GM06990 (cell line): Measurements from ENCODE around the gene LRRC42.

Experiments
- DNase-seq: peaks from one replicate; pipeline ENCODE4 v3.0.0-alpha.2; 2011; ENCODE audit not compliant: insufficient read length; ENCODE audit errors: extremely low read depth
- H3K27me3 ChIP-seq: replicated peaks from 2 replicates; pipeline ENCODE4 v1.6.0; 2011; ENCODE audit warnings: low read length; ENCODE audit not compliant: control insufficient read depth, insufficient read depth
- H3K36me3 ChIP-seq: 2 replicates; pipeline ENCODE4 v1.5.1; 2011; ENCODE audit warnings: low read length; ENCODE audit not compliant: control insufficient read depth, insufficient read depth
- H3K4me3 ChIP-seq: replicated peaks from 2 replicates; pipeline ENCODE4 v1.5.1; 2011; ENCODE audit warnings: low read depth, mild to moderate bottlenecking, control low read depth, low read length
- TF ChIP-seq, protein P1 (sequence below): IDR thresholded peaks from 2 replicates; pipeline ENCODE4 v1.5.1; 2011; ENCODE audit warnings: low read length, control low read depth, mild to moderate bottlenecking, inconsistent platforms; ENCODE audit not compliant: insufficient read depth, poor library complexity, severe bottlenecking

Gene LRRC42

GRCh38 chr1:53931523-53931922 lies 14.6 kb upstream of the LRRC42 start:
- H3K36me3 ChIP-seq: peaks cover 8% of the 10 kb centered on the region

DNA sequence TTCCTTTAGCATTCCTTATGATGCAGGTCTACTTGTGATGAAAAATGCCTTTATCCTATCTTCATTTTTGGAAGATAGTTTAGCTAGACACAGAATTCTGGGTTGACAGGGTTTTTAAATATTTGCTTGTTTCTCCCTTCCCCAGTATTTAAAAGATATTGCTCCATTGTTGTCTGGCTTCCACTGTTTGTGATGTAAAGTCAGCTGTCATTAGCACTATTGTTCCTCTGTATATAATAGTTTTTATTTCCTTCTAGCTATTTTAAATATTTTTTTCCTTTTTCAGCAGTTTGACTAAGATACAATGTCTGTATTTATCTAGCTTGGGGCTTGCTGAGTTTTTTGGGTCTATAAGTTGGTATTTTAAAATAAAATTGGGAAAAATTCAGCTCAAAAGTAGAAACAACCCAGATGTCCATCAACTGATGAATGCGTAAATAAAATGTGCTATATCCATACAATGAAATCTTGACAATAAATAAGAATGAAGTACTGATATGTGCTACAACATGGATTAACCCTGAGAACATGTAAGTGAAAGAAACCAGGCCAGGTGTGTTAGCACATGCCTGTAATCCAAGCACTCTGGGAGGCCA lies 11.9 kb upstream of the LRRC42 start:
- peaks cover 3% of the 10 kb centered on the region for H3K36me3 ChIP-seq
- H3K27me3 ChIP-seq: no peaks in the 10 kb centered on the region
- TF ChIP-seq, protein P1, sequence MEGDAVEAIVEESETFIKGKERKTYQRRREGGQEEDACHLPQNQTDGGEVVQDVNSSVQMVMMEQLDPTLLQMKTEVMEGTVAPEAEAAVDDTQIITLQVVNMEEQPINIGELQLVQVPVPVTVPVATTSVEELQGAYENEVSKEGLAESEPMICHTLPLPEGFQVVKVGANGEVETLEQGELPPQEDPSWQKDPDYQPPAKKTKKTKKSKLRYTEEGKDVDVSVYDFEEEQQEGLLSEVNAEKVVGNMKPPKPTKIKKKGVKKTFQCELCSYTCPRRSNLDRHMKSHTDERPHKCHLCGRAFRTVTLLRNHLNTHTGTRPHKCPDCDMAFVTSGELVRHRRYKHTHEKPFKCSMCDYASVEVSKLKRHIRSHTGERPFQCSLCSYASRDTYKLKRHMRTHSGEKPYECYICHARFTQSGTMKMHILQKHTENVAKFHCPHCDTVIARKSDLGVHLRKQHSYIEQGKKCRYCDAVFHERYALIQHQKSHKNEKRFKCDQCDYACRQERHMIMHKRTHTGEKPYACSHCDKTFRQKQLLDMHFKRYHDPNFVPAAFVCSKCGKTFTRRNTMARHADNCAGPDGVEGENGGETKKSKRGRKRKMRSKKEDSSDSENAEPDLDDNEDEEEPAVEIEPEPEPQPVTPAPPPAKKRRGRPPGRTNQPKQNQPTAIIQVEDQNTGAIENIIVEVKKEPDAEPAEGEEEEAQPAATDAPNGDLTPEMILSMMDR: no peak
- DNase-seq: no peak
- no peak overlapping the region for H3K4me3 ChIP-seq

More at GRCh38 chr1:53931523-53931922, 14.6 kb upstream of the LRRC42 start:
- Histone ChIP-seq H3K27me3 (no peaks in the 10 kb centered on the region), H3K4me3 (no peak overlapping the region)
- no peak for DNase-seq
- TF ChIP-seq, protein P1: no peak

DNA sequence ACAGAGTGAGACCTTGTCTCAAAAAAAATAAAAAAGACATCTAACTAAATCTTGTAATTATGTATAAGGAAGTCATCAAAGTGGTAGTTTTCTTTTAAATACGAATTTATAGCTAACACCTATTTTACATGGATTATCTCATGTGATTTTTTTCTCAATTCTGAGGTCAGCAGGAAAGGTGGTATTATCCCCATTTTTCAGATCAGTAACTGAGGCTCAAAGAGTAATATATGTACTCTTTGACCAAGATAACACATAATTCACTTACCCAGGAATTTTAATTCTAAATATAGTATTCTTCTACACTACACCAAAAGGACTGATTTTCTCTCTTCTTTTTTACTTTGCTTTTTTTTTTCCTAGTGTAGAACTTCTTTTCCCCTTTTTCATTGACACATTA lies 9.7 kb upstream of the LRRC42 start:
- Histone ChIP-seq H3K4me3 (no peak overlapping the region), H3K36me3 (peaks cover 3% of the 10 kb centered on the region), H3K27me3 (no peaks in the 10 kb centered on the region)
- DNase-seq: no peak
- TF ChIP-seq, protein P1: no peak

- no peaks in the 10 kb centered on the region for H3K27me3 ChIP-seq
- no peak for DNase-seq
- TF ChIP-seq, protein P1: no peak
- no peak overlapping the region for H3K4me3 ChIP-seq
- H3K36me3 ChIP-seq: peaks cover 3% of the 10 kb centered on the region
Observed at GRCh38 chr1:53938136-53938830, 7.9 kb upstream of the LRRC42 start.

- no peak overlapping the region for H3K4me3 ChIP-seq
- TF ChIP-seq, protein P1: no peak
- H3K36me3 ChIP-seq: peaks cover 3% of the 10 kb centered on the region; the same call in 1 of the 2 replicates
- no peaks in the 10 kb centered on the region for H3K27me3 ChIP-seq
- no peak for DNase-seq
Observed at GRCh38 chr1:53942127-53942957, 3.8 kb upstream of the LRRC42 start.
